Measurements from ENCODE around the gene KRTAP10-5.

The KRTAP10-5 gene

GRCh38 chr21:44598061-44598460 is 17.7 kb upstream of the KRTAP10-5 start:
- no peak overlapping the region for H3K27ac ChIP-seq (replicated peaks)
- H3K27me3 ChIP-seq (ENCODE audit: insufficient read depth, poor library complexity, severe bottlenecking): no peaks in the 10 kb centered on the region
- DNase-seq (ENCODE audit: low read depth in 1 of 2, low spot score in 1 of 2): no peak
- TF ChIP-seq GABPA (IDR thresholded peaks at IDR 0.05; ENCODE audit: low read depth) (no peak), POLR2AphosphoS5 (IDR thresholded peaks at IDR 0.05; ENCODE audit: low read depth) (no peak), REST (IDR thresholded peaks at IDR 0.05; ENCODE audit: insufficient replicate concordance, low read depth) (no peak), SPI1 (IDR thresholded peaks at IDR 0.05; ENCODE audit: borderline replicate concordance, low read depth) (no peak), CTCF (IDR thresholded peaks at IDR 0.05; ENCODE audit: insufficient read depth, low read length) (no peak)
- no peak overlapping the region for H3K4me3 ChIP-seq (replicated peaks; ENCODE audit: insufficient read depth, low read length)

DNA sequence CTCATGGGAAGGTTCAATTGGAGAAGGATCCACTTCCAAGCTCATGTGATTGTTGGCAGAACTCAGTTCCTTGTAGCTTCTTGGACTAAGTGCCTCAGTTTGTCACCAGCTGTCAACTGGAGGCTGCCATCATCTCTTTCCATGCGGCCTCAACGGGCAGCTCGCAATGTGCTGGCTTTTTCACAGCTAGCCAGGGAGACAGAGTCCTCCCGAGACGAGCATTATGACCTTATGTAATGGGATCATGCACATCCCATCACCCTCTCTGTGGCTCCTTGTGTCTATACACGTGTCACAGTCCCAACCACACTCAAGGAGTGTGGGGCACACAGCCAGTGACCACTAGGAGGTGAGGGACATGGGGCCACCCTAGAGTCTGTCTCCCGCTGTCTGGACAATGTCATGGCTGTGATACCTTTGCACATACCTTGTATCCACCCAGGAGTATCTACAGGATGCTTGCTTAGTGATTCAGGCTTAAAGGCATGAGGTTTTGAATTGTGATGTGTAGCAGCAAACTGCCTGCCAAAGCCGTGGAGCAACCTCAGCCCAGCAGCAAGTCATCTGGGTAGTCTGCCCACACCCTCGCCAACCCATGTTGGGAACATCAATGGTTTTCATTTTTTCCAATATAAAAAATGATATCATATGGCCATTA is 15.8 kb upstream of the KRTAP10-5 start:
- no peak for DNase-seq (ENCODE audit: low read depth in 1 of 2, low spot score in 1 of 2)
- H3K27ac ChIP-seq (replicated peaks): no peak overlapping the region
- H3K27me3 ChIP-seq (ENCODE audit: insufficient read depth, poor library complexity, severe bottlenecking): no peaks in the 10 kb centered on the region

More for the DNA sequence above, 15.8 kb upstream of the KRTAP10-5 start:
- no peak overlapping the region for H3K4me3 ChIP-seq (replicated peaks; ENCODE audit: insufficient read depth, low read length)
- TF ChIP-seq POLR2AphosphoS5 (IDR thresholded peaks at IDR 0.05; ENCODE audit: low read depth): no peak
- TF ChIP-seq SPI1 (IDR thresholded peaks at IDR 0.05; ENCODE audit: borderline replicate concordance, low read depth): no peak
- no peak for TF ChIP-seq CTCF (IDR thresholded peaks at IDR 0.05; ENCODE audit: insufficient read depth, low read length)
- TF ChIP-seq GABPA (IDR thresholded peaks at IDR 0.05; ENCODE audit: low read depth): no peak
- TF ChIP-seq REST (IDR thresholded peaks at IDR 0.05; ENCODE audit: insufficient replicate concordance, low read depth): no peak

Data from HL-60 (cell line).